HepG2 (cell line): ENCODE results near the gene ZNF382. TPM values are rescaled to one million over a fixed set of nuclear protein-coding genes. Genes with fewer than 3 reads are reported as not detected.

ENCODE experiments used
- CENPX ChIP-seq: sonication (generic); formaldehyde crosslinking; IDR thresholded peaks from 2 replicates; pipeline ENCODE4 v1.9.0; 2021; ENCODE audit warnings: mild to moderate bottlenecking, missing genetic modification reagents, moderate library complexity
- FUBP1 ChIP-seq: sonication (generic); formaldehyde crosslinking; IDR thresholded peaks from 2 replicates; pipeline ENCODE4 v1.5.1; 2020; ENCODE audit warnings: missing genetic modification reagents, mild to moderate bottlenecking, borderline replicate concordance
- GATAD1 ChIP-seq: IDR thresholded peaks from 2 replicates; pipeline ENCODE4 v1.6.1; 2016; ENCODE audit warnings: missing genetic modification reagents, missing compliant biosample characterization
- KDM2A ChIP-seq: sonication (generic); formaldehyde crosslinking; IDR thresholded peaks from 2 replicates; pipeline ENCODE4 v1.4.0; 2020; ENCODE audit warnings: low read depth, missing genetic modification reagents, borderline replicate concordance
- LCORL ChIP-seq, 2 experiments: fragments of 450-650 bp in 1 of 2; sonication (generic) in 1 of 2; formaldehyde crosslinking in 1 of 2; IDR thresholded peaks; 2 replicates each; pipeline versions ENCODE4 v1.5.0 to v1.6.1; 2017 to 2020; ENCODE audit warnings: antibody characterized with exemption in 1 of 2, missing genetic modification reagents in 1 of 2
- LRRFIP1 ChIP-seq: sonication (generic); formaldehyde crosslinking; conservative IDR thresholded peaks from 2 replicates; pipeline ENCODE4 v1.4.0; 2020; ENCODE audit warnings: missing genetic modification reagents
- MYC ChIP-seq: sonication (generic); formaldehyde crosslinking; IDR thresholded peaks from 2 replicates; pipeline ENCODE4 v1.9.0; 2021; ENCODE audit warnings: missing genetic modification reagents, borderline replicate concordance
- TEAD2 ChIP-seq: sonication (generic); formaldehyde crosslinking; IDR thresholded peaks from 2 replicates; pipeline ENCODE4 v1.9.0; 2021; ENCODE audit warnings: missing genetic modification reagents
- ZBTB37 ChIP-seq: sonication (generic); formaldehyde crosslinking; IDR thresholded peaks from 2 replicates; pipeline ENCODE4 v1.4.0; 2020; ENCODE audit warnings: mild to moderate bottlenecking, missing genetic modification reagents
- ZBTB39 ChIP-seq: sonication (generic); formaldehyde crosslinking; IDR thresholded peaks from 2 replicates; pipeline ENCODE4 v1.5.0; 2020; ENCODE audit warnings: missing genetic modification reagents
- ZMYM3 ChIP-seq: sonication (generic); formaldehyde crosslinking; IDR thresholded peaks from 2 replicates; pipeline ENCODE4 v1.5.1; 2020; ENCODE audit warnings: mild to moderate bottlenecking, missing genetic modification reagents
- ZNF354B ChIP-seq: sonication (generic); formaldehyde crosslinking; IDR thresholded peaks from 2 replicates; pipeline ENCODE4 v1.8.0; 2022; ENCODE audit warnings: mild to moderate bottlenecking, missing genetic modification reagents
- ZNF431 ChIP-seq: sonication (generic); formaldehyde crosslinking; IDR thresholded peaks from 2 replicates; pipeline ENCODE4 v1.9.0; 2022; ENCODE audit warnings: missing genetic modification reagents, low read depth, mild to moderate bottlenecking, borderline replicate concordance
- ZNF629 ChIP-seq: sonication (generic); formaldehyde crosslinking; conservative IDR thresholded peaks from 2 replicates; pipeline ENCODE4 v1.5.0; 2020; ENCODE audit warnings: missing genetic modification reagents
- ZNF703 ChIP-seq: sonication (generic); formaldehyde crosslinking; IDR thresholded peaks from 2 replicates; pipeline ENCODE4 v1.5.1; 2020; ENCODE audit warnings: missing genetic modification reagents, mild to moderate bottlenecking, moderate library complexity, borderline replicate concordance
- ZNF704 ChIP-seq: sonication (generic); formaldehyde crosslinking; IDR thresholded peaks from 2 replicates; pipeline ENCODE4 v1.8.1; 2023; ENCODE audit warnings: mild to moderate bottlenecking, inconsistent platforms, moderate library complexity, missing genetic modification reagents, borderline replicate concordance
- ZNF766 ChIP-seq: sonication (generic); formaldehyde crosslinking; IDR thresholded peaks from 2 replicates; pipeline ENCODE4 v1.5.0; 2020; ENCODE audit warnings: missing genetic modification reagents, borderline replicate concordance
- ZNF839 ChIP-seq: sonication (generic); formaldehyde crosslinking; IDR thresholded peaks from 2 replicates; pipeline ENCODE4 v1.4.0; 2020; ENCODE audit warnings: missing genetic modification reagents, mild to moderate bottlenecking, borderline replicate concordance
- polyA plus RNA-seq, 8 experiments: library from polyadenylated mRNA; depleted of rRNA in 3 of 8; stranded (reverse) in 7 of 8; unstranded in 1 of 8; fragments of >200 nt; fragmentation: Illumina TruSeq in 4 of 8; extraction: Trizol in 4 of 8; gene quantifications; 2 replicates each; pipeline versions ENCODE4 v1.2.1 to v1.2.3, GENCODE V29; 2011 to 2016; ENCODE audit warnings: low read depth in 4 of 8, missing spikeins in 1 of 8, mixed read lengths in 1 of 8; ENCODE audit not compliant: insufficient read depth in 1 of 8
- total RNA-seq, 5 experiments: library from RNA; depleted of rRNA; stranded (reverse); fragments of >200 nt; fragmentation: Illumina TruSeq; extraction: Trizol; gene quantifications; 2 replicates each; pipeline ENCODE4 v1.2.3, GENCODE V29; 2016; ENCODE audit warnings: low read depth in 1 of 5

ZNF382 gene
- total and polyA plus RNA-seq, 2 of the 13 experiments (the other 11 are each of a cell fraction or from before 2014, with no cell fraction given): 2.3 to 6.8 TPM

- TF ChIP-seq LRRFIP1 (CRISPR knock-in tag) (no peak), ZBTB39 (0 out of 2 replicates have a peak, but pooled peaks have one; percentile 46), ZNF766 (CRISPR knock-in tag) (no peak), ZNF354B (CRISPR knock-in tag) (0 out of 2 replicates have a peak, but pooled peaks have one; percentile 60), ZNF431 (CRISPR knock-in tag) (peak; percentile 73; the same call in 1 of the 2 replicates), ZNF704 (CRISPR knock-in tag) (no peak; the same call in 1 of the 2 replicates), ZNF629 (no peak), FUBP1 (CRISPR knock-in tag) (0 out of 2 replicates have a peak, but pooled peaks have one; percentile 90), ZNF839 (CRISPR knock-in tag) (peak; percentile 35; the same call in 1 of the 2 replicates), ZBTB37 (no peak), CENPX (CRISPR knock-in tag) (no peak), MYC (CRISPR knock-in tag) (peak; percentile 98), GATAD1 (CRISPR knock-in tag) (peak; percentile 91), ZMYM3 (no peak), LCORL (IDR thresholded peaks at IDR 0.05) (no peak), LCORL (CRISPR knock-in tag; IDR thresholded peaks at IDR 0.05) (peak; percentile 67; the same call in 1 of the 2 replicates), KDM2A (CRISPR knock-in tag) (peak; percentile 94), TEAD2 (CRISPR knock-in tag) (no peak), ZNF703 (CRISPR knock-in tag) (no peak)
These were observed 31.9 kb upstream of the ZNF382 start, which contains the start of gene ZNF529 (continued) for GRCh38 chr19:36573020-36573894.
